NCI-H128 (cell line): ENCODE measurements around the gene ABI1.

Experiments
- DNase-seq: peaks from one replicate; lab custom pipeline; 2025; ENCODE audit not compliant: unreplicated experiment; lab: John Stamatoyannopoulos, UW

ABI1 gene

DNA sequence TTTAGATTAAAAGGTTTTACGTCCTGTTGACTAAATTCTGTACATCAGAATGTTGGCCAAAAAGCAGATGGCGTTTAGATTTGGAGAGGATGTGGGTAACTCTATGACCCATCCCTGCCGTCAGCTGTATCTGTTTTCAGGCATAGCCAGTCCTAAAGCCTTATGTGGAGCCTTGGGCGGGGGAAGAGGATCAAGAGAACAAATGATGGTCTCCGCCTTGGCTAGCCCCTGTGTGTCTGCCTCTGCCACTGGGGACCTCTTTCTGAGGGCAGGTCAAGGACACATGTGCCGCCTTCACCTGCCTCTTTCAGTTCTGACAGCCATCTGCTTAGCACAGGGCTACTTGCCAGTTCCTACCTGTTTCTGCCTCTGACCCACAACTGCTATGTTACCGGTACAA lies 139.2 kb downstream of the ABI1 start:
- no peak for DNase-seq

DNA sequence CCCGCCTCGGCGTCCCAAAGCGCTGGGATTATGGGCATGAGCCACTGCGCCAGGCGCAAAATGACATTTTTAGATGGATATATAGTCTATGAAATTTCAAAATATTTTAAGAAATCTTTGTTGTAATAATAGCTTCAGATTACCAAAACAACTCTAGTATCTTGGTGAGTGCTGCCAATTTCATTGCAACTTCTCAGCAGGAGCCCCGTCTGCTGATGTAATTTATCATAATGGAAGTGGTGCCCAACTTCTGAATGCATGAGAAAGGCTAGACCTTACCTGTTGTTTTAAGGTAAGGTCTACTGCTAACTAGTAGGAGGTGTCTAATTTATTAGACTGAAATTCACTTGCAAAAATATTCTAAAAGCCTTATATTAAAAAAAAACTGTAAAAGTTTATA lies 143.3 kb downstream of the ABI1 start:
- DNase-seq, result no peak

DNA sequence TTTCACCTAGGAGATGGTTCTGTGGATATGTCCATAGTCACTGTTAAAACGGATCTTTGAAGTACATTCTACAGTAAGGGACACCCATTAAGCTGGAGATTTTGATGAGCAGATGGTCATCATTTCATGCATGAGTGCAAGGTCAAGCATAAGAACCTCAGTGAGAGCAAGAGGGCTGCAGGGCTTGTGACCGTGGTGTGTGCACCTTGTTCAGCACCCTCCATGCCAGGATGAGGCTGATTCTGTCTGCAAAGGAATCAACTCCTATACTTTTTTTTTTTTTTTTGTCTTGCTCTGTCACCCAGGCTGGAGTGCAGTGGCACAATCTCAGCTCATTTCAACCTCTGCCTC lies 145.6 kb downstream of the ABI1 start:
- DNase-seq, result no peak

DNA sequence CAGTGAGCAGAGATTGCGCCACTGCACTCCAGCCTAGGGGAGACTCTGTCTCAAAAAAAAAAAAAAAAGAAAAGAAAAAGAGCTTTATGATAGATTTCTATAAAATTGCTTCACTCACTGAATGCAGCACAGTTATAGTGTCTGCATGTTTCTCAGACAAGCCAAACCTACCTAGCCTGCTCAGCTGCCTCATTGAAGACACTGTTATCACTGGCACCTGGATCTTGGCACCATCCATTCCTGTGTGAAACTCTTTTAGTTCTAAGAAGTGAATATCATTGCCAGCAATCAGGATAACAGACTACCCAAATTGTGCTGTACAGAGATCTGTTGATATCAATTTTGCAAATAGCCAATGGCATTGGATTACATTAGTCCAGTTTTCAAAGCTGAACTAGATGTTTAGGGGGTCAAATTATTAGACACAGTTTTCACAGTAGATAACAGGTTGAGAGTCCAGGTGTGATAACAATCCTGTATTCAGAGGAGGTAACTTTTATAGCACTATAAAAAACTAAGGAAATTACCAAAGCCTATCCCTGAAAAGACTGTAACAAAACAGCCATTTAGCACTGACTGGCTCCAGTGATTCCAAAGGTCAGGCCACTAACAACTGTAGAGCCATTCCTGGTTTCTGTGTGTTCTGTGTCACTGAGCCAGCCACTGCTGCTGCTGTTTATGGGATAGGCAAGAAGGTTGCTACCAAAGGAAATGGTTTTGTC lies 146.2 kb downstream of the ABI1 start:
- DNase-seq, result no peak

DNA sequence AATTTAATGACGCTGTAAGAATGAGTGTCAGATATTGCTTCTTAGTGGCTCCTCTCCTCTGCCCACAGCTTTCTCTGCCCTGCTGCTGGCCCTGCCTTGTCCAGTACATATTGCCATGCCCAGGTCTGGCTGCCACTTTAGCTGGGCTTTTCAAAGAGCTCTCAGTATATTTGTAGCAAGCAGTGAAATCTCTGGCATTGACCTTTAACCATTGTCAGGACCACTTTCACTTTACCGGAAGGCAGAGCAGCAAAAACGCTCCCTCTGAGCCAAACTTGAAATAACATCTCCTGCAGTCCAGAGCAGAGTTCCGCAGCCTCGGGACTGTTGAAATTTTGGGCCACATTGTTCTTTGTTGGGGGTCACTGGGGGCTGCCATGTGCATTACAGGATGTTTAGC lies 149.4 kb downstream of the ABI1 start:
- DNase-seq, result no peak

DNA sequence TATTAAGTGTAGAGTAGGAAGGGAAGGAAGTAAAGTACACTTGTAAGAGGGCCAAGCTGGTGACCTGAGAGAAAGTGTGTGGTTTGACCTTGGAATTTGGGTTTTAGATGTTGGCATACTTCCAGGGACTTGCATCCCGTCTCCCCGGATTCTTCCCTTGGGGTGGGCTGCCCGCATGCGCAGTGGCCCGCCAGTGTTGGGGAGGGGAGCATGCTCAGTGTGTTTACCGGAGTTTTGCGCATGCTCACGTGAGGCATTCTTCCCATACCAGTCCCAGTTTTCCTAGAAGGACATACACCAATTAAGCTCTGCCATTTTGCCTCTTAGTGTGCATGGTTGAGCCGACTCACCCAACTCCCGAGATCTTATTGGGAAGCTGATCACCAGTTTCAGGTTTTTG lies 153.8 kb downstream of the ABI1 start:
- no peak for DNase-seq

DNA sequence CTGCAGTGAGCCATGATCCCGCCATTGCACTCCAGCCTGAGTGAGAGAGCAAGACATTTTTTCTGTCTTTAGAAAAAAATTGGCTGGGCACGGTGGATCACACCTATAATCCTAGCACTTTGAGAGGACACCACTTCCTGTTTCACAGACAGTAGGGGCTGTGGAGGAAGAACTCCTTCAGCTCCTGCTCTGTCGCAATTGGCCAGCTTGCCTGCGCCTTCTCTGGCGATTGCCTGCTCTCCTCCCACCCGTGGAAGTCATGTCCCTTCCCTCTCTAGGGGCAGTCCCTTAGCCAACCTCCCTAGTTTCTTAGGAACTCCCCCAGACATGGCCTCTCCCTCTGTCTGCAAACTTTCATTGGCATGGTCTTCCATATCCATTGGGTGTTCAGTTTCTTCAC lies 154.6 kb downstream of the ABI1 start:
- DNase-seq, result no peak

DNA sequence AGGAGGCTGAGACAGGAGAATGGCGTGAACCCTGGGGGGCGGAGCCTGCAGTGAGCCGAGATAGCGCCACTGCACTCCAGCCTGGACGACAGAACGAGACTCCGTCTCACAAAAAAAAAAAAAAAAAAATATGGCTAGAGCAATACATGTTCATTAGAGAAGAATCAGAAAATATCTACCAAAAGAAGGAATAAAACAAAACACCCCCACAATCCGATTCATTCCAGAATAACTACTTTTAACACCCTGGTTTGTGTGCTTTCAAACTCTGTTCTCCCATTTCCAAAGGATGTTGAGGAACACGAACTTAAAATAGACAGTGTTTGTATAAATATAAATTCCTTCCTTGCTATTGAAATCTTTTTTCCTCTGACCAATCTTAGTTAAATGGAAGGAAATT lies 156.8 kb downstream of the ABI1 start:
- no peak for DNase-seq

DNA sequence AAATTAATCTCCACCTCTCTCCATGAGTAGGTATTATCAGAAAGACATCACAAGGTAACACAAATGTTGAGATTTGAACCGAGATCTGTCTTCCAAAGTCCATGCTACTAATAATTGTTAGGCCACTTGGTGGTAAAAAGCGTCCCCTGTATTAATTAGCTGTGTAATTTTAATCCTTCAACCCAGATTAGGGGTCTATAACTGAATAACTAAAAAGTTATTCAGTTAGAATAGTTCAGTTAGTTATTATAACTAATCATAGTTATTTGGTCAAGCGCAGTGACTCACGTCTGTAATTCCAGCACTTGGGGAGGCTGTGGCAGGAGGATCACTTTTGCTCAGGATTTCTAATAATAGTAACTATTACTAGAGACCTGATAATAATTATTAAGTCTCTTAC lies 157.7 kb downstream of the ABI1 start:
- DNase-seq, result no peak

DNA sequence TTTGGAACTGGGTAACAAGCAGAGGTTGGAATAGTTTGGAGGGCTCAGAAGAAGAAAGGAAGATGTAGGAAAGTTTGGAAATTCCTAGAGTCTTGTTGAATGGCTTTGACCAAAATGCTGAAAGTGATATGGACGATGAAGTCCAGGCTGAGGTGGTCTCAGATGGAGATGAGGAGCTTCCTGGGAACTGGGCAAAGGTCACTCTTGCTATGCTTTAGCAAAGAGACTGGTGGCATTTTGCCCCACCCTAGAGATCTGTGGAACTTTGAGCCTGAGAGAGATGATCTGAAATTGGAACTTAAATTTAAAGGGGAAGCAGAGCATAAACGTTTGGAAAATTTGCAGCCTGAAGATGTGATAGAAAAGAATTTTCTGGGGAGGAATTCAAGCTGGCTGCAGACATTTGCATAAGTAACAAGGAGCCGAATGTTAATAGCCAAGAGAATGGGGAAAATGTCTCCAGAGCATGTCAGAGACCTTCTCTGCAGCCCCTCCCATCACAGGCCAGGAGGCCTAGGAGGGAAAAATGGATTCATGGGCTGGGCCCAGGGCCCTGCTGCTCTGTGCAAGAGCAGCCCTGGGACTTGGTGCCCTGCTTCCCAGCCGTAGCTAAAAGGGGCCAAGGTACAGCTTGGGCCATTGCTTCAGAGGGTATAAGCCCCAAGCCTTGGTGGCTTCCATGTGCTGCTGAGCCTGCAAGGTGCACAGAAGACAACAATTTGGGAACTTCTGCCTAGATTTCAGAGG lies 159.7 kb downstream of the ABI1 start:
- no peak for DNase-seq

DNA sequence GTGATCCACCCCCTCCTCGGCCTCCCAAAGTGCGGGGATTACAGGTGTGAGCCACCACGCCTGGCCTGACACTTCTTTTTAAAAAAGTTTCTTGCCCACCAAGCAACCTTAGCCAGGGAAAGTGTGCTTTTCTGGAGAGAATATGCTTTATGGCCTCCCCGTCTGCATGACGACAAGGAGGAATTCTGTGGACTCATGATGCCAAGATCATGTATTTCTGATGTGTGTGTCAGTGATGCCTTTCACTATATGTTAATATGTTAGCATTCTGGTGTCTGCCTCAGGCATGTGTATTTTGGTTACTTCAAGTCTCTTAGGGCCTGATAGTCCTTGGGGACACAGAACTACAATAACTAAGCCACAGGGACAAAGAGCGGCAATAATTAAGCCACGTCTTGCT lies 161.1 kb downstream of the ABI1 start:
- DNase-seq, result no peak

DNA sequence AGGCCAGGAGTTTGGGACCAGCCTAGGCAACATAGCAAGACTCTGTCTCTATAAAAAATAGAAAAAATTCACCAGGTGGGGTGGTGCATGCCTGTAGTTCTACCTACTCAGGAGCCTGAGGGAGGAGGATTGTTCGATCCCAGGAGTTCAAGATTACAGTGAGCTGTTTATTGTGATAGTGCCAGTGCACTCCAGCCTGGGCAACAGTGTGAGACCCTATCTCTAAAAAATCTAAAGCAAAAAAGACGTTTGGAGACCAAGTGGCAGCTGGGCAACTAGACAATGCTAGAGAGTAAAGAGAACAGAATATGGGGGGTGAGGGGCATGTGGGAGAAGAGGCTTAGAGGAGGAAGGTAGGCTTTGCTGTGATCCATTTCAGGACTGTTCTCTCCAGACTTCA lies 161.8 kb downstream of the ABI1 start:
- no peak for DNase-seq

DNA sequence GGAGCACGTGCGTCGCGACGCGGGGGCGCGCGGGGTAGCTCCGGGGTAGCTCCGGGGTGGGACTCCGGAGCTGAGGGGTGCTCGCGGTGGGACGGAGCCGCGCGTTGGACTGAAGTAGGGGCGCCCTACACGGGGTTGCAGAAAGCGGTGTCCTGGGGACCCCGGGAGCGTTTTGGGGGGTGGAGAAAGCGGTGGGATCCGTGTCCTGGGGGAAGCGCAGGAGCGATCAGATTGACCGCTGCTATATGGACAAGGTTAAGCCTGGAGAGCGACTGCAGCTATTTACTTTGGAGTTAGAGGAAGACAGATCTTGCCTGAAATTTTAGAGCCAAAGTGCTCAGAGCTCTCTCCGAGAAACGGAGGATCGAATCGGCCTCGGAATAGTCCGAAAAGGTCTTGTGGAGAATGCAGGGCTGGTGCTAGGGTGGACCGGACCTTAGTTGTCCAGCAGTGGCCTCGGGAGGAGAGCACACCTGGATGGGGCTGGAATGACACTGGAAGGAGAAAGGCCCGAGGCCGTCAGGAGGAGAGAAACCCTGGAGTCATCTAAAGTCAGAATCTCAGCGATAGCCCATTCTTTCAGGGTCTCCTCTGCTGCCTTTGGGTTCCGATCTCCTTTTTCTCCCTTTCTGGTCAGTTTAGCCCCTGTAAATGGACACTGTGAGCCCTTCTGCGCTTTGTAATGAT lies 162.7 kb downstream of the ABI1 start:
- no peak for DNase-seq

DNA sequence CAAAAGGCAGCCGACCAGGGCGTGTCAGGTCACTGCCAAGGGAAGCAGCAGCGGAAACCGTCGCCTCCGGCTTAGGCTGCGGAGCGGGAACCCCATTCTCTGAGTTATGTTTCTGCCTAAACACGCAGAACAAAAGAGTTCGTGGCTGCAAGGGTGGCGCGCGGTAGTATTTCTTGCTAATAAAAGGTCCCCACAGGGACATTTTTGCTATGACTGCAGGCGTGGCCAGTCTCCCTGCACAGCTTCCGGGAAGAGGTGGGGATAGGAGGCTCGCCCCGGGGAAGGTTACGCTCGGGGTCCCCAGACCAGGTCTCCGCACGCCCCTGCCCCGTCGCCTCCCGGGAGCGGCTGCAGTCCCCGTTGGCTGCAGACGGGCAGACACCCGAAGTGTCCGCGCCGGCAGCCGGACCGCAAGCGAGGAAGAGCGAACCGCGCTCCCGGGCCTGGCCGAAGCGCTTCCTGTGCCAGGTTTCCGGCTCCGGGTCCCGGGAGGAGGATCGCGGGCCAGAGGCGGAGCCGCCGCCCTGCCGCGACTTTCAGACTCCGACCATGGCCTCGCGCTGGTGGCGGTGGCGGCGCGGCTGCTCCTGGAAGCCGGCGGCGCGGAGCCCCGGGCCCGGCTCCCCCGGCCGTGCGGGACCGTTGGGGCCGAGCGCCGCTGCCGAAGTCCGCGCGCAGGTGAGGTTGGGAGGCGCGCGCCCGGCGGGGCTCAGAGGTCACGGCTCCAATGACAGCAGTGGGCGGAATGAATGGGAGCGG lies 163.4 kb downstream of the ABI1 start, which contains the start of gene PDSS1:
TSS of gene PDSS1 (plus strand) at position 539 of the 759 bp plus-strand sequence. CDS start at position 550, 11 bp downstream.
- no peak for DNase-seq

DNA sequence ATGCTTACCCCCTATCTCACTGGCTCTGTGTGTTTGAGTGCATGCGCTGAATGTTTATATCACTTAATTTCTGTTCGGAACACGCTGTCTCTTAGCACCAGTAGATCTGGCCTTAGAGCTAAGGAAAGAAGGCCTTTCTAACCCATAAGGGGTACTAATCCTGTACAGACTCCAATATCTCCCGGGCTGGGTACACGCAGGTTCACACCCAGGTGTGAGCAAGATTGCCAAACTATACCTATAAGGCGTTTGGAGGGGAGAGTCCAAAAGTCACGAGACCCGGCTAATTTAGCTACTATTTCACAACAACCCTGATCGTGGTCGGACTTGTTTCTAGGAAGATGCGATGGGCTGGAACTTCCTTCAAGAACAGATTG lies 164.0 kb downstream of the ABI1 start:
- DNase-seq, result no peak
